ENCODE results near the gene FAM47C.

DNA sequence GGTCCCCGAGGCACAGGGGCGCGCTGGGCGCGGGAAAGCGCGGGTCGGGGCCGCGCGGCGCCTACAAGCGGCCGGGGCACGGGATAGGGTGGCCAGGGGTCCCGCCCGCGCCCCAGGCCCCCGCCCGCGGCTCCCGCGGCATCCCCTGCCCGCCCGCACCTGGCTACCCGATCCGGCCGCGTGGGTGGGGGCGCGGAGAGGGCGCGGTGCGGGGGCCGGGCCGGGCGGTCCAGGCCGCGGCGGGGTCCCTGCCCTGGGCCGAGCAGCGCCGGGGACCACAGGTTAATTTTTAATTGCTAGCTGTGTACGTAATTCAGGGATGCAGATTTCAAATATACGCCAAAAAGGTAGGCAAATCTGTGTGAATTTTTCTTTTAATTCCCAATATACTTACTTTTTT, 44.3 kb upstream of the FAM47C start:
- TF ChIP-seq, protein P1, sequence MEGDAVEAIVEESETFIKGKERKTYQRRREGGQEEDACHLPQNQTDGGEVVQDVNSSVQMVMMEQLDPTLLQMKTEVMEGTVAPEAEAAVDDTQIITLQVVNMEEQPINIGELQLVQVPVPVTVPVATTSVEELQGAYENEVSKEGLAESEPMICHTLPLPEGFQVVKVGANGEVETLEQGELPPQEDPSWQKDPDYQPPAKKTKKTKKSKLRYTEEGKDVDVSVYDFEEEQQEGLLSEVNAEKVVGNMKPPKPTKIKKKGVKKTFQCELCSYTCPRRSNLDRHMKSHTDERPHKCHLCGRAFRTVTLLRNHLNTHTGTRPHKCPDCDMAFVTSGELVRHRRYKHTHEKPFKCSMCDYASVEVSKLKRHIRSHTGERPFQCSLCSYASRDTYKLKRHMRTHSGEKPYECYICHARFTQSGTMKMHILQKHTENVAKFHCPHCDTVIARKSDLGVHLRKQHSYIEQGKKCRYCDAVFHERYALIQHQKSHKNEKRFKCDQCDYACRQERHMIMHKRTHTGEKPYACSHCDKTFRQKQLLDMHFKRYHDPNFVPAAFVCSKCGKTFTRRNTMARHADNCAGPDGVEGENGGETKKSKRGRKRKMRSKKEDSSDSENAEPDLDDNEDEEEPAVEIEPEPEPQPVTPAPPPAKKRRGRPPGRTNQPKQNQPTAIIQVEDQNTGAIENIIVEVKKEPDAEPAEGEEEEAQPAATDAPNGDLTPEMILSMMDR (IDR thresholded peaks at IDR 0.05): no peak
- TF ChIP-seq POLR2A (IDR thresholded peaks at IDR 0.05): no peak

Data from right lobe of liver (tissue), 4 donors.